Measurements from ENCODE around the gene OR5K4. TPM values are rescaled to one million over a fixed set of nuclear protein-coding genes. Genes with fewer than 3 reads are reported as not detected.
A peak's percentile ranks its signal among the peaks of the same experiment; 100 is the strongest.
"Not testable (repeated sequence)": the region's sequence is repeated elsewhere in the genome, so short reads cannot be mapped to it uniquely, and the experiment has no call there.

The OR5K4 gene
- total RNA-seq, 2 experiments from 2014 or later, result not detected

DNA sequence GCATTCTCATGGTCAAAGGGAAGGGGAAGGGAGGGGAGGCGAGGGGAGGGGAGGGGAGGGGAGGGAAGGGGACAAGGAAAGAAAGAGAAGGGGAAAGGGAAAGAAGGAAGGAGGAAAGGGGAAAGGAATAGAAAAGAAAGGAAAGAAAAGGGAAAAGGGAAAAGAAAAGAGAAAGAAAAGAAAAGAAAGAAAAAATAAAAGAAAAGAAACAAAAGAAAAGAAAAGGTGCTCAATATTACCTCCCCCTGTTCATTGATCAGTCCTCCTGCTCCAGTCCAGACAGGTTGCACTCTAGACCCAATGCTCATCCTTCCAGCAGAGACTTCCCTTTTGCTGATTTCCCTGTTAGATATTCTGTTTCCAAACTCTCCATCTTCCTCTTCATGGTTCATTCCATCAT is 18.8 kb downstream of the OR5K4 start:
- peaks cover 10% of the 10 kb centered on the region for H3K4me1 Mint-ChIP-seq (ENCODE audit: low read depth)
- ATAC-seq (no peak), DNase-seq (no peak)
- H3K9me3 Mint-ChIP-seq (ENCODE audit: insufficient read depth), result no peaks in the 10 kb centered on the region
- ChIA-PET POLR2A (no interaction called here), CTCF (no interaction called here)
- H3K27ac Mint-ChIP-seq, result no peak overlapping the region
- H3K4me3 Mint-ChIP-seq, result no peak overlapping the region
- H3K27me3 Mint-ChIP-seq (ENCODE audit: low read depth), result peaks cover 31% of the 10 kb centered on the region
- no peaks in the 10 kb centered on the region for H3K36me3 Mint-ChIP-seq (ENCODE audit: low read depth)

DNA sequence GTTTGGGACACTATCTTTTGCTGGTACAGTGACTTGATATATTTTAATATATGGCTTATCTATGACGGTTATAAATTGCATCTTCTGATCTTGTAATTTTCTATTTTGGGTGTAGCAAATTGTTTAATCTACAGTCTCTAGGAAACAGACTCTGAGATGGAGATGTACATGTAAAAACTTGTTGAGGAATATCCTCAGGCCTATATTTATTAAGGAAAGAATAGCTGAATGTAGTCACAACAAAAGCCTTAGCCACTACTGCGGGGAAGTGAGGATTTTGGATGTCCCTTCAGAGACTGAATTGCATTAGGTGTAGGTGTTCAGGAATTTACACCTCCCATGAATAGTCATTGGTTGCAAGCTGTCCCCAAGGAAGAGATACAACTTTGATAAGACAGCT is 23.0 kb downstream of the OR5K4 start:
- Mint-ChIP-seq H3K27me3 (ENCODE audit: low read depth) (peaks cover 25% of the 10 kb centered on the region), H3K9me3 (ENCODE audit: insufficient read depth) (no peaks in the 10 kb centered on the region), H3K4me3 (no peak overlapping the region), H3K4me1 (ENCODE audit: low read depth) (peaks cover 10% of the 10 kb centered on the region), H3K27ac (no peak overlapping the region), H3K36me3 (ENCODE audit: low read depth) (no peaks in the 10 kb centered on the region)
- ChIA-PET CTCF (no interaction called here), POLR2A (no interaction called here)
- no peak for ATAC-seq
- DNase-seq, result no peak

DNA sequence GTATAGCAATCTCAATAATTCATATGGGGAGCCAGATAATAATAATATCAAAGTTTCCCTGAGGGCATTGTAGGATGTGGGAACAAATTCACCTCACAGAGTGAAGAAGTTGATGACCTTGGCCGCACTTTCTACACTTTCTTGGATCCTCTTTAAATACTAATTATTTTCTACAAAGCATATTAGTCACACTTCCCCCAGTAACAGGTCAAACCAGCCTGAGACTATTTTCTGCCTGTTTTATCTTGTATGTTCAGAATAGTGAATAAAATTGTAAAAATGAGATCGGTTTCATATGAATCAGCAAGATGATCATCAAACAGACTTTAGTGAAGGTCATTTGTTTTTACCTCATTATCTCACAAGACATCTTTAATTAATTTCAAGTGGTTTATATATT is 34.5 kb downstream of the OR5K4 start:
- Mint-ChIP-seq H3K9me3 (ENCODE audit: insufficient read depth) (no peaks in the 10 kb centered on the region), H3K4me3 (no peak overlapping the region), H3K4me1 (ENCODE audit: low read depth) (no peaks in the 10 kb centered on the region), H3K27ac (no peak overlapping the region), H3K36me3 (ENCODE audit: low read depth) (no peaks in the 10 kb centered on the region), H3K27me3 (ENCODE audit: low read depth) (peaks cover 40% of the 10 kb centered on the region)
- POLR2A ChIA-PET, result no interaction called here
- ATAC-seq, result no peak
- no peak for DNase-seq
- CTCF ChIA-PET, result no interaction called here

DNA sequence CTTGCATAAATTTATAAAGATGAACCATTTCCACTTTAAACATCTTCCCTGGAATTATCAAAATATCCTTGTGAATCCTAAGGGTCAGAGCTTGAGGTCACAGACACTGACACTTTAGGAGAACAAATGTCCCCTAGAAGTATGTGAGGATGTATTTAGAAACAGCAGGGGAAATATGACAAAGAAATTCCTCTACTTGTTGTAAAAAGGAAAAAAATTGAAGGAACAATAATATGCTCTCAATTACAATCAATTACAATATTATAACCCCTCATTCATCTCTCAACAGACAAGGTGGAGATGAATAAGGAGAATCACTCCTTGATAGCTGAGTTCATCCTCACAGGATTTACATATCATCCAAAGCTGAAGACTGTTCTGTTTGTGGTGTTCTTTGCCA is 36.7 kb downstream of the OR5K4 start, which contains the start of gene OR5K3:
OR5K3 (plus strand) TSS at position 301 of the 400 bp plus-strand sequence; CDS start at position 301, 0 bp downstream.
- Mint-ChIP-seq H3K36me3 (ENCODE audit: low read depth) (no peaks in the 10 kb centered on the region), H3K27ac (no peak within 1 kb of the TSS), H3K27me3 (ENCODE audit: low read depth) (peaks cover 36% of the 10 kb centered on the region), H3K4me3 (no peak within 1 kb of the TSS), H3K4me1 (ENCODE audit: low read depth) (no peaks in the 10 kb centered on the region), H3K9me3 (ENCODE audit: insufficient read depth) (no peaks in the 10 kb centered on the region)
- CTCF ChIA-PET, result no interaction called here
- POLR2A ChIA-PET, result no interaction called here
- no peak for ATAC-seq
- no peak for DNase-seq

DNA sequence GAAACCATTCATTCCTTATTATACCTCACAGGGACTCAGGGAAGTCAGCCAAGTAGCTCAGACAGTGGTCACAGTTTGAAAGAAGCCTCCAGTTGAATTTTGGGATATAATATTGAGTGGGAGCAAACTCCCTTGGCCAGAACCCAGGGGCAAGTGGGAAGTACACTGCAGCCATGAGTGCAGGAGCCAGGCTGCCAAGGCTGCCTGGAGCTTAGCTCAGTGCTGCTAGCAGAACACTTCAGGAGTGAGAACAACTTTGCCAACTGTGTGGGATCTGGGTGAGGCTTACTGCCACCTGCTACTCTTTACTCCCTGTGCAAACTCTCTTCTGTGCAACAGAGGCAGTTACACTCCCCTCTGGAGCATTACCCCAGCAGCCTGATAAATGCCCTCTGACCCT is 41.4 kb downstream of the OR5K4 start:
- ATAC-seq (no peak), DNase-seq (no peak)
- ChIA-PET POLR2A (no interaction called here), CTCF (no interaction called here)
- peaks cover 31% of the 10 kb centered on the region for H3K27me3 Mint-ChIP-seq (ENCODE audit: low read depth)
- no peak overlapping the region for H3K27ac Mint-ChIP-seq
- H3K9me3 Mint-ChIP-seq (ENCODE audit: insufficient read depth), result peaks cover 16% of the 10 kb centered on the region
- H3K4me3 Mint-ChIP-seq, result no peak overlapping the region
- H3K36me3 Mint-ChIP-seq (ENCODE audit: low read depth), result peaks cover 17% of the 10 kb centered on the region
- H3K4me1 Mint-ChIP-seq (ENCODE audit: low read depth), result peaks cover 2% of the 10 kb centered on the region

DNA sequence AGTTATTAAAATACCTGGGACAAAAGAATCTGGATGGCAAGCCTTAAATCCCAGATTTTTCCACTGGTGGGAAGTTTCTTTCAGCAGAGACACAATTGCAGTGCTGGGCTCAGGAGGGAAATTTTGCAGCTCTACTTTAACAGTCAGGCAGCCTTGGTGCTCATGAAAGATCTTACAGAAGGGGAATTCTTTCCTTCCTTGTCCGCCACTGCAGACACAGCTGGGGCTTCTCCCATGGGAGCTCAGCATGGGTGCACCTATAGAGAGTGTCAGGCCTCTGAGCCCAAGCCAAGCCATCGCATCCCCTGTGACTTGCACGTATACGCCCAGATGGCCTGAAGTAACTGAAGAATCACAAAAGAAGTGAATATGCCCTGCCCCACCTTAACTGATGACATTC is 42.8 kb downstream of the OR5K4 start:
- POLR2A ChIA-PET, result not testable (repeated sequence)

DNA sequence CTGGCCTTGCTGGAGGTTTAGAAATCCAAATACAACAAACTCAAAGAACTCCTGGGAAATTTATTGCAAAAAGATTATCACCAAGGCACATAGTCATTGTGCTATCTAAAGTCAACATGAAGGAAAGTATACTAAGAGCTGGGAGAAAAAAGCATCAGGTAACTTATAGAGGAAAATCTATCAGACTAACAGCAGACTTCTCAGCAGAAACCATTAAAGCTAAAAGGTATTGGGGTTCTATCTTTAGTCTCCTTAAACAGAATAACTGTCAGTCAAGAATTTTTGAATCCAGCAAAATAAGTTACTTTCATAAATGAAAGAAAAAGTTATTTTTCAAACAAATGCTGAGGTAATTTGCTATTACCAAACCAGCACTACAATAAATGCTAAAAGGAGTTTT is 44.9 kb downstream of the OR5K4 start:
- H3K27me3 Mint-ChIP-seq (ENCODE audit: low read depth), result peaks cover 16% of the 10 kb centered on the region
- H3K4me1 Mint-ChIP-seq (ENCODE audit: low read depth), result peaks cover 30% of the 10 kb centered on the region
- no peak overlapping the region for H3K4me3 Mint-ChIP-seq
- DNase-seq (no peak), ATAC-seq (no peak)
- CTCF ChIA-PET, result no interaction called here
- H3K9me3 Mint-ChIP-seq (ENCODE audit: insufficient read depth), result peaks cover 34% of the 10 kb centered on the region
- POLR2A ChIA-PET, result no interaction called here
- H3K27ac Mint-ChIP-seq, result no peak overlapping the region
- peaks cover 42% of the 10 kb centered on the region for H3K36me3 Mint-ChIP-seq (ENCODE audit: low read depth)

More for the DNA sequence above, 42.8 kb downstream of the OR5K4 start:
- CTCF ChIA-PET, H3K27ac Mint-ChIP-seq, ATAC-seq, DNase-seq, H3K4me3 Mint-ChIP-seq: not testable (repeated sequence)
- Mint-ChIP-seq H3K9me3 (ENCODE audit: insufficient read depth) (peaks cover 27% of the 10 kb centered on the region), H3K36me3 (ENCODE audit: low read depth) (peaks cover 27% of the 10 kb centered on the region), H3K4me1 (ENCODE audit: low read depth) (peaks cover 15% of the 10 kb centered on the region), H3K27me3 (ENCODE audit: low read depth) (peaks cover 21% of the 10 kb centered on the region)

DNA sequence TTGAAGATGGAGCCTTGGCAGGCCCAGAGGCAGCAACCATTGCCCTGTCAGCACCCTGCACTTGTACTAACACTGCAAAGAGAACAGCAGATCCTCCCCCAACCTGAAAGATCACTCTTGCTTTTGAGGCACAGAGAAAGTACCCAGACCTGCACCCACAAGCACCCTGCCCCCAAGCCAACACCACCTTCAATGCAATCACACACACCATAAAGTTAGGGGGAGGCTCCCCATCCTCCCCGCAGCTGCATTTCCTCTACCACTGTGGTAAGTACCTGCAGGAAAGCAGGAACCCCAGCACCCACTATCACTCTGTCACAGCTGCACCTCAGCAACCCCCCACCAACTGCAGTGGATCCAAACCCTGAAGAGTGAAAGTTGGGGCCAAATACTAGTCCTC is 48.9 kb downstream of the OR5K4 start:
- Mint-ChIP-seq H3K27ac (peak overlapping the region; percentile 51), H3K4me1 (ENCODE audit: low read depth) (peaks cover 34% of the 10 kb centered on the region), H3K27me3 (ENCODE audit: low read depth) (peaks cover 12% of the 10 kb centered on the region), H3K9me3 (ENCODE audit: insufficient read depth) (peaks cover 60% of the 10 kb centered on the region), H3K36me3 (ENCODE audit: low read depth) (peaks cover 57% of the 10 kb centered on the region), H3K4me3 (no peak overlapping the region)
- DNase-seq, result peak; percentile 25
- ChIA-PET POLR2A (no interaction called here), CTCF (no interaction called here)
- ATAC-seq, result no peak

DNA sequence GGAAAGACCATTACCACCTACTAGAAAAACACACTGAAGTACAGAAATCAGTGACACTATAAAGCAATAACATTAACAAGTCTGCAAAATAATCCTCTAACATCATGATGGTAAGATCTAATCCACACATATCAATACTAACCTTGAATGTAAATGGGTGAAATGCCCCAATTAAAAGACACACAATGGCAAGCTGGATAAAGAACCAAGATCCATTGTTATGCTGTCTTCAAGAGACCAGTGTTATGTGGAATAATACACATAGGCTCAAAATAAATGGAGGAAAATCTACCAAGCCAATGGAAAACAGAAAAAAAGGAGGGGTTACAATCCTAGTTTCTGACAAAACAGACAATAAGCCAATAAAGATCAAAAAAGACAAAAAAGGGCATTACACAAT is 50.4 kb downstream of the OR5K4 start:
- peaks cover 54% of the 10 kb centered on the region for H3K36me3 Mint-ChIP-seq (ENCODE audit: low read depth)
- DNase-seq (no peak), ATAC-seq (no peak)
- ChIA-PET CTCF (no interaction called here), POLR2A (no interaction called here)
- H3K27ac Mint-ChIP-seq, result no peak overlapping the region
- peaks cover 11% of the 10 kb centered on the region for H3K27me3 Mint-ChIP-seq (ENCODE audit: low read depth)
- no peak overlapping the region for H3K4me3 Mint-ChIP-seq
- H3K4me1 Mint-ChIP-seq (ENCODE audit: low read depth), result peaks cover 34% of the 10 kb centered on the region
- peaks cover 54% of the 10 kb centered on the region for H3K9me3 Mint-ChIP-seq (ENCODE audit: insufficient read depth)

Other genes starting within 250 kb of the OR5K4 start
- gene OR5H1, start 223.1 kb upstream of the OR5K4 start, total RNA-seq, result not detected
- not detected for gene OR5H14, start 206.4 kb upstream of the OR5K4 start, total RNA-seq
- not detected for gene OR5H15, start 187.2 kb upstream of the OR5K4 start, total RNA-seq
- gene OR5H6, start 89.6 kb upstream of the OR5K4 start, total RNA-seq, result not detected
- not detected for gene OR5H2, start 71.3 kb upstream of the OR5K4 start, total RNA-seq
- gene OR5K3, start 36.8 kb downstream of the OR5K4 start, total RNA-seq, result not detected
- gene OR5K1, start 109.3 kb downstream of the OR5K4 start, total RNA-seq, result not detected
- gene OR5K2, start 143.8 kb downstream of the OR5K4 start, total RNA-seq, result not detected
- gene CLDND1, start 169.0 kb downstream of the OR5K4 start, total RNA-seq, result 100 to 1,000 TPM; 410 to 414 TPM
- gene GPR15, start 178.1 kb downstream of the OR5K4 start, total RNA-seq, result 10 to 100 TPM; 18.9 to 19.7 TPM
- 10 to 100 TPM; 63.8 to 65.3 TPM for gene CPOX, start 239.8 kb downstream of the OR5K4 start, total RNA-seq